22Rv1 (cell line): Measurements from ENCODE around the gene ITGB7.

Experiments used
- H3K27ac ChIP-seq: fragments of 450-650 bp; 2 replicates; pipeline ENCODE4 v1.5.1; 2017
- CTCF ChIP-seq: fragments of 450-650 bp; IDR thresholded peaks from 2 replicates; pipeline ENCODE4 v1.5.1; 2017; ENCODE audit warnings: mild to moderate bottlenecking
- ZFX ChIP-seq: fragments of 450-650 bp; IDR thresholded peaks from 2 replicates; pipeline ENCODE4 v1.6.1; 2017; ENCODE audit warnings: antibody characterized with exemption, borderline replicate concordance

ITGB7 gene, protein sequence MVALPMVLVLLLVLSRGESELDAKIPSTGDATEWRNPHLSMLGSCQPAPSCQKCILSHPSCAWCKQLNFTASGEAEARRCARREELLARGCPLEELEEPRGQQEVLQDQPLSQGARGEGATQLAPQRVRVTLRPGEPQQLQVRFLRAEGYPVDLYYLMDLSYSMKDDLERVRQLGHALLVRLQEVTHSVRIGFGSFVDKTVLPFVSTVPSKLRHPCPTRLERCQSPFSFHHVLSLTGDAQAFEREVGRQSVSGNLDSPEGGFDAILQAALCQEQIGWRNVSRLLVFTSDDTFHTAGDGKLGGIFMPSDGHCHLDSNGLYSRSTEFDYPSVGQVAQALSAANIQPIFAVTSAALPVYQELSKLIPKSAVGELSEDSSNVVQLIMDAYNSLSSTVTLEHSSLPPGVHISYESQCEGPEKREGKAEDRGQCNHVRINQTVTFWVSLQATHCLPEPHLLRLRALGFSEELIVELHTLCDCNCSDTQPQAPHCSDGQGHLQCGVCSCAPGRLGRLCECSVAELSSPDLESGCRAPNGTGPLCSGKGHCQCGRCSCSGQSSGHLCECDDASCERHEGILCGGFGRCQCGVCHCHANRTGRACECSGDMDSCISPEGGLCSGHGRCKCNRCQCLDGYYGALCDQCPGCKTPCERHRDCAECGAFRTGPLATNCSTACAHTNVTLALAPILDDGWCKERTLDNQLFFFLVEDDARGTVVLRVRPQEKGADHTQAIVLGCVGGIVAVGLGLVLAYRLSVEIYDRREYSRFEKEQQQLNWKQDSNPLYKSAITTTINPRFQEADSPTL

DNA sequence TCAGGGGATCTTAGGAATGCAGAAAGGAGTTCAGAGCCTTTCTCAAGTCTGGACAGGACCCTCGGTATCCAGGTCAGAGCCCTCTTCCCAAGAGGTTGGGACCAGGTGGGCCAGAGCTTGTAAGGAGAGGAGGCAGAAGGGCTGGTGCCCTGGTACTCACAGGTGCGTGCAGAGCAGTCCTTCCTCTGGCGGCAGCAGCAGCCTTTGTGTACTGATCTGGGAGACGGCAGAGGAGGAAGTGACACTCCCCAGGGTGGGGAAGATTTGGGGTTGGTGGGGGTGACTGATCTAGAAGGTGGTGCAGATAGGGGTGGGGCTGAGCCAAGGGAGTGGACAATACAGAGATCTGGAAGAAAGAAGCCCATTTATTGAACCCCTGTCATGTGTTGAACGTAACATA is at the start of gene ITGB7:
ITGB7 (minus strand) TSS at position 210 of the 400 bp plus-strand sequence. CDS start 6,808 bp downstream, outside the sequence.
- TF ChIP-seq CTCF (no peak), ZFX (no peak)
- H3K27ac ChIP-seq = no peak within 1 kb of the TSS

- H3K27ac ChIP-seq = no peak overlapping the region
- no peak for TF ChIP-seq ZFX
Measured at GRCh38 chr12:53255996-53256395, 48.9 kb upstream of the ITGB7 start.

DNA sequence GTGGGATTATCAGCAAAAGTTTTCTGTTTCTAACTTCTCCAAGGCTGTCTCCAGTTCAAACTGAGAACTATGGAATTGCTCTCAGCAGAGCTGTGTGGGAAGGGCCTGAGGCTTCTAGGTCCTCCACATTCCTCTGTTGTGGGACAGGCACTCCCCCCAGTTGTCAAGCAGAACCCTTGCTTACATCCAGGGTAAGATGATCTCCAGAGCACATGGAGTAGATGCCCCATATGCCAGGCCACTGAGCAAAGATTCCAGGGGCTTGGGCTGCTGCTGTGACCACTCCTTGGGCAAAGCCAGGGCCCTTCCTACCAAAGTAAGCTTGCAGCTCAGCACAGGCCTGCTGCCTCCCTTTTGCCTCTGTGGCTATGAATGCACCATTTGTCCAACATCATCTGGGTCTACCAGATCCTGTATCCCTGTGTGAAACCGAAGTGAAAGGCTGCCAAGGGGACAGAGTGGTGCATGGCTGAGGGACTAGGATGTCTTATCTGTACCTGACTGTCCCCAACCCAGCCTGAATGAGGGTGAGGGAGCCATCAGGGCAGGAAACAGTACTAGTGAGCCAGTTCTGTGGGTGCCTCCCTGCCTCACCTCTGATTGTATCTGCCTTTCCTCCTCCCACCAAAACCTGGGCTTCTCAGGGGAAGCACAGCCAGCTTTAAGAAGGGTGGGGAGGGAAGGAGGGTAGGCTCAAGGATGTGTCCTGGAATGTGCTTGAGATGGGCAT is 47.9 kb upstream of the ITGB7 start:
- H3K27ac ChIP-seq = no peak overlapping the region
- TF ChIP-seq CTCF (no peak), ZFX (no peak)

GRCh38 chr12:53253298-53253697 is 46.2 kb upstream of the ITGB7 start:
- H3K27ac ChIP-seq = peak overlapping the region; percentile 99
- TF ChIP-seq CTCF = no peak
- TF ChIP-seq ZFX = no peak

DNA sequence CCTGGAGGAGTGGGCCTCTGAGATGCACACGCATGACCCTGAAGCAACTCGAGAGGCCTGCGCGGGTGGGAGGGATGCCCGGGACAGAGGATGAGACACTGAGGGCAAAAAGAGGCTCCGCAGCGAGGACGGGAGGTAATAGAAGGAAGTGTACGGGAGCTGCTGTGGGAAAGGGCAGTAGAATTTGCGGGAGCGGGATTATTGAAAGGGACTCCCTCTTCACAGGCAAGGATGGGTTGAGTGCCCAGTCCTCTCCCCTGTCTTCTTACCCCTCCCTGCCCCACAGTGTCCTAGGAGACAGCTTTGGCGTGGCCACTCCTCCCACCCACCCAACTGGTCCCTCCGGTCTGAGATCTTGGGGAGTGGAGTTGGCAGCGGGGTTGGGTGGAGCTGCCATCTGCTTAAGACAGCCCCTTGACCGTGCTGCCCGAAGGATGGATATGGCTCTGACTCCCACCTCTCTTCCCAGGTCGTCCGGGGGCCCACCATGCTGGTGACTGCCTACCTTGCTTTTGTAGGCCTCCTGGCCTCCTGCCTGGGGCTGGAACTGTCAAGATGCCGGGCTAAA is 45.4 kb upstream of the ITGB7 start:
- peak overlapping the region; percentile 99 for H3K27ac ChIP-seq
- no peak for TF ChIP-seq ZFX
- TF ChIP-seq CTCF = no peak

- H3K27ac ChIP-seq = peak overlapping the region; percentile 99
- TF ChIP-seq ZFX (no peak), CTCF (peak; percentile 57)
Measured at GRCh38 chr12:53251477-53252348, 44.7 kb upstream of the ITGB7 start.
